HG03432 (cell line): ENCODE data around the gene ZNF791.
A peak's percentile ranks its signal among the peaks of the same experiment; 100 is the strongest.
"Not testable (repeated sequence)": the region's sequence is repeated elsewhere in the genome, so short reads cannot be mapped to it uniquely, and the experiment has no call there.

Experiments used
- ATAC-seq: cut with Tn5 transposase; IDR thresholded peaks from one replicate; pipeline ENCODE4 v1.9.1; 2021; ENCODE audit warnings: mild to moderate bottlenecking, moderate library complexity; ENCODE audit not compliant: unreplicated experiment

The ZNF791 gene

GRCh38 chr19:12610540-12611360 is at the start of gene ZNF791, which contains the start of gene ZNF490:
ZNF791 (plus strand) TSS chr19:12610920; CDS start chr19:12611080, 160 bp downstream.
ZNF490 (minus strand) TSS chr19:12610813; CDS start chr19:12610680, 133 bp downstream.
- peak; percentile 75 for ATAC-seq

DNA sequence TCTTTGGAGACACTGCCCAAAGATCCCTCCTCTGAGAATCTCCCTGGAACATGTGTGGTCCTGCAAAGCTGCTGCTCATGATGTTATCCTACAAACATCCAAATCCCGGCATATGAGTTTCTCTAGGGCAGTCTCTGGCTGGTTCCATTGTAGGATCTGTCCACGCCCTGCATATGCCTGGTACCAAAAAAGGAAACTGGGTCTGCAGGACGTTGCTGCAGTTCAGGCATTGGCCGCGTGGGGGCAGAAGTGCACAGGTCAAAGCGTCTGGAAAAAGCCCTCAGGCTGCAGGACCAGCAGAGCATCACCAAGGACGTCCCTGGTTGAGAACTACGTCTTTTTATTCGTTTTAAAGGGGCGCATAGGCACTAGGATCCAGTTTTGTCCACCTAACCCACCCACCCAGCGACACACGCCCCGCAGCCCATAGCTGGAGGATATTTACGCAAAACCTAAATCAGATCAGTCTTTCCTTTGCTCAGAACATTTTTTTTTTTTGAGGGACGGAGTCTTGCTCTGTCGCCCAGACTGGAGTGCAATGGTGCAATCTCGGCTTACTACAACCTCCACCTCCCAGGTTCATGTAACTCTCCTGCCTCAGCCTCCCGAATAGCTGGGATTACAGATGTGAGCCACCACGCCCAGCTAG is 46.6 kb upstream of the ZNF791 start:
- ATAC-seq, result no peak

GRCh38 chr19:12566380-12566779 is 44.3 kb upstream of the ZNF791 start:
- not testable (repeated sequence) for ATAC-seq

DNA sequence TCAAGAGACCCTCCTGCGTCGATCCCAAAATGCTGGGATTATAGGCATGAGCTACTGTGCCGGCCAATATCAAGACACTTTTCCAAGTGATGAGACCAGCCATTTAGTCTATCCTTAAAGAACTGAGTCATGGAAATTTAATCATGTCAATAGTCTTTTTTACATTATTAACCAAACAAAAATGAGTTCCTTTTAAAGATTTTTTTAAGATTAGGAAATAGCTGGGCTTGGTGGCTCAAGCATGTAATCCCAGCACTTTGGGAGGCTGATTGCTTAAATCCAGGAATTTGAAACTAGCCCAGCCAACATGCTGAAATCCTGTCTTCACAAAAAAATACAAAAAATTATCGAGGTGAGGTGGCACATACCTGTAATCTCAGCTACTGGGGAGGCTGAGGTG is 42.8 kb upstream of the ZNF791 start:
- ATAC-seq, result no peak

DNA sequence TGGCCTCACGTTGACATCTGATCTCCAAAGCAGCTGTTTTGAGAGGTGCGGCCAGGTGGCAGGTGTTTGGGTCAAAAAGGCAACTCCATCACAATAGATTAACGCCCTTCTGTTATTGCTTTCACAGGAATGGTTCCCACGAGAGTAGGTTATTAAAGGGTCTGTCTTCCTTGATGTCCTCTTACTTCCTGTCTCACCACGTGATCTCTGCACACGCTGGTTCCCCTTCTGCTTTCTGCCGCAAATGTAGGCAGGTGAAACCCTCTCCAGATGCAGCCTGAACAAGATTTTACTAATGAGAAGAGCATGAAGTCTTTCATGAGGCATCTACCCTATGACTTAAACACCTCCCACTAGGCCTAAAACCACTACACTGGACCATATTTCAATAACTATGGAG is 36.7 kb upstream of the ZNF791 start:
- no peak for ATAC-seq

- ATAC-seq, result no peak
Observed at GRCh38 chr19:12578641-12579040, 32.1 kb upstream of the ZNF791 start.

DNA sequence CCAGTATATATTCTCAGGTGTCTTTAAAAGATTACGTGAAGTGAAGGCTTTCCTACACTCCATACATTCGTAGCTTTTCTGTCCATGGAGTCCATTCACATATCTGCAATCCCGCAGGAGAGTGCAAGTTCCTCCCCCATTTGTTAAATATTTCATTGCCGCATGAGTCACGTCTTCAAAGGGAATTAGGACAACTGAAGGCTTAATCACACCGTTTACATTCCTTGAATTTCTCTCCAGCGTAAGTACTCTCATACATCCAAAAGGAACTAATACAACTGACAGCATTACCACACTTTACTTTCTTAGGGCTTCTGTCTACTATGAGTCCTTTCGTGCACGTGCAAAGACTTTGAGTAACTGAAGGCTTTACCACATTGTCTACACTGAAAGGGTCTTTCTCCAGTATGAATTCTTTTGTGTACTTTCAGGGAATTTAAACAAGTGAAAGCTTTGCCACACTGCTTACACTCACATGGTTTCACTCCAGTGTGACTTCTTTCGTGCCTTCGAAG is 30.5 kb upstream of the ZNF791 start:
- no peak for ATAC-seq

GRCh38 chr19:12581100-12581499 is 29.6 kb upstream of the ZNF791 start:
- ATAC-seq, result no peak

DNA sequence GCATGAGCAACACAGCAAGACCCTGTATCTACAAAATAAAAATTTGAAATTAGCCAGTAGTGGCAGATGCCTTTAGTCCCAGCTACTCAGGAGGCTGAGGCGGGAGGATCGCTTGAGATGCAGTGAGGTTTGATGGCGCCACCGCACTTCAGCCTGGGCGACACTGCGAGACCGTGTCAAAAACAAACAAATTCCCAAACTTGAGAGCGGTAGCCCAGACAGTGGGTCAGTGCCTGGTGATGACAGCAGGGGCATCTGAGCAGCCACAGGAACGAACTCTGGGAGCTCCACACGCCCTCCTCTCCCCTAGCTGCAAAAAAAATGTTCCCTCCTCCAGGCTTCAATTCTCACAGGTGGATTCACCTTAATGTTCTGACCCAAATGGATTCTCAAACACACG is 14.2 kb upstream of the ZNF791 start:
- no peak for ATAC-seq

DNA sequence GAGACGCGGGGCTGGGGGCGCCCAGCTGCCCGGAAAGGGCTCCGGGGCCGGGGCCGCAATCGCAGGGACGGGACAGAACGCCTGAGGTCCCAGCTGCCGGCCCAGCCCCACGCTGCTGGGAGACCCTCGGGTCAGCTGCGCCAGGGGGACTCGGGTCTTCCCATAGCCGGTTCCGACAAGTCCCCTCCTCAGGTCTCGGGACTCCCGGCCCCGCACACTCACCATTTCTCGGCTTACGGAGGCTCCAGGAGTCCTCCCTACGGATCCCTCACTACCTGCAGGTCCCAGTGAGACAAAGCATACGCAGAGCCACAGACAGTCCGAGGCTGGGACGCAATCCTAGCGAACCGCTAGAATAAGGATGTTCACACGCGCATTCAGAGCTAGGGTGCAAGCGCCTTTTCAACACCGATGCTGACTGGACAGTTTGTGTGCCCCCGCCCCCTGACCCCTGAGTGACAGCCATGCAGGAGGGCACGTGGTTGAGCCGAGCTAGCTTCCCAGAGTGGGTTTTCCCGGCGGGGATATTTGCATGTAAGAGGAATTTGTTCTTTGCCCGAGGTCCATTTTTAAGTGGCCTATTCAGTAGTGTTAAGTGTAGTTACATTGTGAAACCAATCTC is 13.7 kb upstream of the ZNF791 start:
- ATAC-seq, result no peak

- no peak for ATAC-seq
Observed at GRCh38 chr19:12597594-12597993, 13.1 kb upstream of the ZNF791 start.

- ATAC-seq, result no peak
Observed at GRCh38 chr19:12603714-12604113, 7.0 kb upstream of the ZNF791 start.

- no peak for ATAC-seq
Observed at GRCh38 chr19:12606796-12607195, 3.9 kb upstream of the ZNF791 start.

- ATAC-seq, result no peak
Observed at GRCh38 chr19:12607631-12608030, 3.1 kb upstream of the ZNF791 start.

GRCh38 chr19:12611361-12611699 is 610 bp downstream of the ZNF791 start:
- ATAC-seq, result no peak

DNA sequence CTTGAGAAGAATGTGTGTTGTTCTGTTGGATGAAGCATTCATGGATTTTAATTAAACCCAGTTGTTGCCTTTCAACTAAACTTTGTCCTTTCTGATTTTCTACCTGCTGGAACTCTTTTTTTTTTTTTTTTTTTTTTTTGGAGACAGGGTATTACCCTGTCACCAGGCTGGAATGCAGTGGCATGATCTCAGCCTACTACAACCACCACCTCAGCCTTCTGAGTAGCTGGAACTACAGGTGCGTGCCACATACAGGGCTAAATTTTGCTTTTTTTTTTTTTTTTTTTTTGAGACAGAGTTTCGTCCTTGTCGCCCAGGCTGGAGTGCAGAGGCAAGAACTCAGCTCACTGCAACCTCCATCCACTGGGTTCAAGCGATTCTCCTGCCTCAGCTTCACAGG is 6.9 kb downstream of the ZNF791 start:
- ATAC-seq, result no peak

DNA sequence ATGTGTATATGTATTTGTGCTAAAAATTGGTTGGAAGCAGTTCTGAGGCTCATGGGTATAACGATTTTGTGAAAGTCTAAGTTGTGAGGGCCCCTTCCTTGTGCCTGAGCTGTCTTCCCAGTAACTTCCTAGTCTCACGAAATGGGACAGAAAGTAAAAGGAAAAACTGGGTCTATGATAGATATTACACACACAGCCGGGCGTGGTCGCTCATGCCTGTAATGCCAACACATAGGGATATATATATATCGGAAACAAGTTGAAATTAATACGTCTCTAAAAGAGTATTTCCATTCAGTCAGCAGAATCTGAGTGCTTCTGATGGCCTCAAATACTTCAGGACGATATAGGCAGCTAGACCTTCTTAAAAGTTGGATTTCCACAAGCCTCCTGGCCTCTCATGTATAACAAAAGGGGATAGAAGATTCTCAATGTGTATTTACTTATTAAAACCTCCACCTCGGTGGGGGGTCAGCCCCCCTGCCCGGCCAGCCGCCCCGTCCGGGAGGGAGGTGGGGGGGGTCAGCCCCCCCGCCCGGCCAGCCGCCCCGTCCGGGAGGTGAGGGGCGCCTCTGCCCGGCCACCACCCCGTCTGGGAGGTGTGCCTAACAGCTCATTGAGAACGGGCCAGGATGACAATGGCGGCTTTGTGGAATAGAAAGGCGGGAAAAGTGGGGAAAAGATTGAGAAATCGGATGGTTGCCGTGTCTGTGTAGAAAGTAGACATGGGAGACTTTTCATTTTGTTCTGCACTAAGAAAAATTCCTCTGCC is 10.7 kb downstream of the ZNF791 start:
- ATAC-seq, result not testable (repeated sequence)

GRCh38 chr19:12623361-12624031 is 12.8 kb downstream of the ZNF791 start:
- ATAC-seq, result no peak

- ATAC-seq, result no peak
Observed at GRCh38 chr19:12626958-12627357, 16.2 kb downstream of the ZNF791 start.
